Heart right ventricle (tissue), 16 donors: ENCODE data around the gene MAP3K20. TPM values are rescaled to one million over a fixed set of nuclear protein-coding genes. Genes with fewer than 3 reads are reported as not detected.
"Not testable (repeated sequence)": the region's sequence is repeated elsewhere in the genome, so short reads cannot be mapped to it uniquely, and the experiment has no call there.

ENCODE experiments used
- ATAC-seq, 8 donors: fragments of 200-7000 bp; cut with Tn5 transposase; one replicate each; pipeline ENCODE4 v1.9.1; 2020; ENCODE audit warnings: mild to moderate bottlenecking in 8 of 8, moderate library complexity in 8 of 8, moderate number of reproducible peaks in 1 of 8
- DNase-seq, 2 donors: peaks; one replicate each; pipeline ENCODE4 v3.0.0-alpha.2; 2020
- H3K27ac ChIP-seq, 10 donors: fragments of 200-600 bp; sonication (generic) in 2 of 10; one replicate each; pipeline versions ENCODE4 v1.5.0 to v1.8.0; 2020 to 2022; ENCODE audit warnings: mild to moderate bottlenecking in 3 of 10
- H3K27me3 ChIP-seq, 7 donors: fragments of 200-600 bp; one replicate each; pipeline ENCODE4 v1.8.0; 2021 to 2022; ENCODE audit warnings: mild to moderate bottlenecking in 2 of 7
- H3K36me3 ChIP-seq, 9 donors: fragments of 200-600 bp; sonication (generic) in 1 of 9; one replicate each; pipeline versions ENCODE4 v1.5.0 to v1.8.0; 2020 to 2022; ENCODE audit warnings: mild to moderate bottlenecking in 2 of 9
- H3K4me1 ChIP-seq, 9 donors: fragments of 200-600 bp; sonication (generic) in 1 of 9; one replicate each; pipeline versions ENCODE4 v1.5.0 to v1.8.0; 2020 to 2022; ENCODE audit warnings: mild to moderate bottlenecking in 4 of 9
- H3K4me3 ChIP-seq, 10 donors: fragments of 200-600 bp; sonication (generic) in 2 of 10; one replicate each; pipeline versions ENCODE4 v1.5.0 to v1.8.0; 2020 to 2022; ENCODE audit warnings: mild to moderate bottlenecking in 7 of 10, moderate library complexity in 2 of 10
- H3K9me3 ChIP-seq, 11 donors: fragments of 200-600 bp in 10 of 11; sonication (generic) in 2 of 11; one replicate each; pipeline versions ENCODE4 v1.5.0 to v1.8.0; 2013 to 2022; ENCODE audit warnings: mild to moderate bottlenecking in 2 of 11, control low read depth in 1 of 11, moderate library complexity in 1 of 11
- WGBS, 2 donors: extraction: QIAGEN DNeasy Blood & Tissue Kit; methylation state at CpG; one replicate each; pipeline ENCODE4 v1.1.7; 2013; ENCODE audit warnings: inconsistent platforms in 1 of 2; 5-methylcytosine and 5-hydroxymethylcytosine counted together
- intact Hi-C, 10 donors: fragments of 100-400 bp; cut with DNase I; formaldehyde crosslinking; loops; one replicate each; pipeline versions ENCODE4 v1.11.1 to v1.14.2; 2022
- polyA plus RNA-seq, 2 donors: library from polyadenylated mRNA; stranded (reverse); fragments of 200-250 nt; gene quantifications; one replicate each; pipeline ENCODE4 v1.2.3, GENCODE V29; 2013
- total RNA-seq, 10 donors: library from RNA; stranded (reverse); fragmentation: NEBNext Ultra II Directional in 3 of 10; extraction: Animal tissue kit (Norgen Biotek cat#: 25700) in 3 of 10; gene quantifications; one replicate each; pipeline versions ENCODE4 v1.2.1 to v1.2.4, GENCODE V29; 2021 to 2023
- TF ChIP-seq, protein P1 (sequence below), 9 donors: fragments of 200-600 bp; sonication (generic) in 2 of 9; IDR thresholded peaks; one replicate each; pipeline versions ENCODE4 v1.5.0 to v1.8.0; 2021 to 2022; ENCODE audit warnings: antibody characterized with exemption in 9 of 9, mild to moderate bottlenecking in 5 of 9, moderate library complexity in 1 of 9
- donor health status: Arrhythmogenic right ventricular cardiomyopathy.
- donor health status: ischemic (EF 13 %, LVEDD 7.1; RV severe dilation, severe dysfunction).
- donor health status: healthy with polysubstance abuse.
- donor health status: DM: no; HTN: yes; CAD: no.
- donor health status: DM: no; HTN: no; CAD: no.
- donor health status: ischemic (EF 25% LVEDD 6.9; RV normal size, moderate dysfunction).
- donor health status: ischemic (EF 25% LVEDD 5.7; RV mildly dilated, moderate dysfunction).
- donor health status: healthy.
- donor health status: DM: yes; HTN: yes; CAD: no.
- donor health status: Ischemic cardiomyopathy.
- donor health status: ischemic (EF 35%, LVEDD 5.7; RV mildly dilated, moderate dysfunction).
- donor health status: nonischemic (EF 11% LVEDD 7.7; RV severe dilation, severe dysfunction).
- donor health status: DM: yes; HTN: yes; CAD: no.
- donor health status: PGD.
- donor health status: ischemic (EF 29% LVEDD 5.4; RV normal size, mild dysfunction).
- donor health status: nonischemic (EF 23%, LVEDD 6.1; RV moderate dilation, normal function).

The MAP3K20 gene
- total and polyA plus RNA-seq, 12 donors = 63.2 to 560 (median 420) TPM

DNA sequence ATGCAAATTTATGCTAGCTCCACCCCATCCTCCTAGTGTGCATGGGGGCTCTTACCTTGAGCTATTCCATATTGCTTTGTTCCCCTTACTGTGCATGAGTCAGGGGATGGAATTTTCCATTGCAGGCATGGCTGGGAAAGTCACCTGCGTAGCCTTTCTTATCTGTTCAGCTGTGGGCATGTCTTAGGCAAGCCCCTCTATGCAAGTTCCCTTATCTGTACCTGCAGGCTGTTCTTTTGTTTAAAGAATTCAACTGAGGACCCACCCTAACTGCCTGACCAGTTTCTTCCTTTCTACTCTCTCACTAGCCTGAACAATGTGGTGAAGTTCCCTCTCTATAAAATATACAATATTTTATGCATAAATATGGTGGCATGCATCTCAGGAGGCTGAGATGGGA, 224.8 kb downstream of the MAP3K20 start:
- Histone ChIP-seq H3K9me3 (peaks cover 0 to 38% (median 14%) of the 10 kb centered on the region in 11 donors), H3K36me3 (no peaks in the 10 kb centered on the region), H3K27ac (no peak overlapping the region), H3K4me3 (no peak overlapping the region), H3K4me1 (no peaks in the 10 kb centered on the region), H3K27me3 (no peaks in the 10 kb centered on the region)
- intact Hi-C loops = no loop called here
- 63 to 68% methylated on average over 1 of the region's 1 CpG for WGBS, 2 donors
- ATAC-seq = no peak
- TF ChIP-seq, protein P1, sequence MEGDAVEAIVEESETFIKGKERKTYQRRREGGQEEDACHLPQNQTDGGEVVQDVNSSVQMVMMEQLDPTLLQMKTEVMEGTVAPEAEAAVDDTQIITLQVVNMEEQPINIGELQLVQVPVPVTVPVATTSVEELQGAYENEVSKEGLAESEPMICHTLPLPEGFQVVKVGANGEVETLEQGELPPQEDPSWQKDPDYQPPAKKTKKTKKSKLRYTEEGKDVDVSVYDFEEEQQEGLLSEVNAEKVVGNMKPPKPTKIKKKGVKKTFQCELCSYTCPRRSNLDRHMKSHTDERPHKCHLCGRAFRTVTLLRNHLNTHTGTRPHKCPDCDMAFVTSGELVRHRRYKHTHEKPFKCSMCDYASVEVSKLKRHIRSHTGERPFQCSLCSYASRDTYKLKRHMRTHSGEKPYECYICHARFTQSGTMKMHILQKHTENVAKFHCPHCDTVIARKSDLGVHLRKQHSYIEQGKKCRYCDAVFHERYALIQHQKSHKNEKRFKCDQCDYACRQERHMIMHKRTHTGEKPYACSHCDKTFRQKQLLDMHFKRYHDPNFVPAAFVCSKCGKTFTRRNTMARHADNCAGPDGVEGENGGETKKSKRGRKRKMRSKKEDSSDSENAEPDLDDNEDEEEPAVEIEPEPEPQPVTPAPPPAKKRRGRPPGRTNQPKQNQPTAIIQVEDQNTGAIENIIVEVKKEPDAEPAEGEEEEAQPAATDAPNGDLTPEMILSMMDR (IDR thresholded peaks at IDR 0.05) = no peak
- DNase-seq = no peak

DNA sequence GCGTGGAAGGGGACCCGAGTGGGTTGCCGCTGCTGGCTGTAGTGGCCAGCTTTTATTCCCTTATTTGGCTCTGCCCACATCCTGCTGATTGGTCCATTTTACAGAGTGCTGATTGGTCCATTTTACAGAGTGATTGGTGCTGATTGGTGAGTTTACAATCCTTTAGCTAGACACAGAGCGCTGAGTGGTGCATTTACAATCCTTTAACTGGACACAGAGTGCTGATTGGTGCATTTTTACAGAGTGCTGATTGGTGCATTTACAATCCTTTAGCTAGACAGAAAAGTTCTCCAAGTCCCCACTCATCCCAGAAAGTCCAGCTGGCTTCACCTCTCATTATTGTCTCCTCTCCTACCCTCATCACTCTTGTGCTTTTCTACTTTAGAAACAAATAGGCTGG, 225.9 kb downstream of the MAP3K20 start:
- H3K27me3 ChIP-seq, ATAC-seq, H3K27ac ChIP-seq, H3K4me1 ChIP-seq, intact Hi-C loops, DNase-seq, H3K36me3 ChIP-seq, H3K4me3 ChIP-seq: not testable (repeated sequence)
- H3K9me3 ChIP-seq = peaks cover 0 to 38% (median 14%) of the 10 kb centered on the region in 11 donors
- 95 to 100% methylated on average over 4 of the region's 4 CpGs for WGBS, 2 donors

DNA sequence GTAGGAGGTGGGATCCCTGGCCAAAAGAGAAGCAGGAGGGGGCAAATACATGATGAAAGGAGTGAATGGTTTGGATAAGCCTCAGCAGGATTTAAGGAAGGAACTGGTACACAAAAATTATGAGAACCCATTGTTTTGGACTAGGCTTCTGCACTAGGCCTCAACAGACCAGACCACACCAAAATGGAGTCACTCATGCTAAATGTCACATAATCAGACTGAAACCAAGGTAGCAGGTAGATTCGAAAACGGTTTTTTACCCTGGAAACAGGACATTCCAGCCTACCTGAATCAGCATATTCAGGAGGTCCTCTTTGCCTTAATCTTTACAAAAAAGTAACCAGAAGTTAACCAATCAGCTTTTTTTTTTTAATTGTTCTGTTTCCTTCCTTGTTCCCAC, 229.7 kb downstream of the MAP3K20 start:
- Histone ChIP-seq H3K27me3 (no peaks in the 10 kb centered on the region), H3K4me1 (no peaks in the 10 kb centered on the region), H3K4me3 (no peak overlapping the region), H3K27ac (no peak overlapping the region), H3K36me3 (no peaks in the 10 kb centered on the region), H3K9me3 (peaks cover 0 to 14% (median 0%) of the 10 kb centered on the region in 11 donors)
- TF ChIP-seq, protein P1 (IDR thresholded peaks at IDR 0.05) = no peak
- ATAC-seq (no peak), DNase-seq (no peak)
- intact Hi-C loops = no loop called here
- 87 to 89% methylated on average over 2 of the region's 2 CpGs for WGBS, 2 donors

DNA sequence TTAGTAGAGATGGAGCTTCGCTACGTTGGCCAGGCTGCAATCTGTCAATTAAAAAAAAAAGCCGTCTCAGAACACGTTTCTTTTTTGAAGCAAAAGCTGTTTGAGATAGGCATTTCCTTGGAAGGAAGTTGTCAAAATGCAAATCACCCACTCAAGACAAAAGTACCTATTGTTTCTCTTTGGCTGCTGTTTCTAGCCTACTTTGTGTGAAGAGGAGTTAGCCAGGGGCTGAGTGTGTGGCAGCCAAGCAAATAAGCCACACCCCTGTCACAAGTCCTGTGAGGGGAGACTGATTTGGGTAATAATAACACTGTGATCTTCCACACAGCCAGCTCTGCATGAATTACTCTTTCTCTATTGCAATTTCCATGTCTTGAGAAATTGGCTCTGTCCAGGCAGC, 231.6 kb downstream of the MAP3K20 start:
- TF ChIP-seq, protein P1 (IDR thresholded peaks at IDR 0.05) = no peak
- Histone ChIP-seq H3K27ac (no peak overlapping the region), H3K36me3 (no peaks in the 10 kb centered on the region), H3K4me1 (no peaks in the 10 kb centered on the region), H3K27me3 (no peaks in the 10 kb centered on the region), H3K9me3 (peaks cover 0 to 9% (median 0%) of the 10 kb centered on the region in 11 donors), H3K4me3 (no peak overlapping the region)
- ATAC-seq (no peak), DNase-seq (no peak)
- intact Hi-C loops = no loop called here
- 36 to 43% methylated on average over 4 of the region's 4 CpGs for WGBS, 2 donors

DNA sequence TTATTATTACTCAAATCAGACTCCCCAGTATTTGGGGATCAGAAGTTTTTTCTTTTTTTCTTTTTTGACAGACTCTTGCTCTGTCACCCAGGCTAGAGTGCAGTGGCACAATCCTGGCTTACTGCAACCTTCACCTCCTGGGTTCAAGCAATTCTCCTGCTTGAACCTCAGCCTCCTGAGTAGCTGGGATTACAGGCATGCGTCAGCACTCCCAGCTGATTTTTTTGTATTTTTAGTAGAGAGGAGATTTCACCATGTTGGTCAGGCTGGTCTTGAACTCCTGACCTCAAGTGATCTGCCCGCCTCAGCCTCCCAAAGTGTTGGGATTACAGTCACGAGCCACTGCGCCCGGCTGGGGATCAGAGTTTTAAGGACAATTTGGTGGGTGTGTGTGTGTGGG, 233.7 kb downstream of the MAP3K20 start:
- H3K4me1 ChIP-seq, H3K9me3 ChIP-seq, H3K27ac ChIP-seq, H3K27me3 ChIP-seq, H3K36me3 ChIP-seq, ATAC-seq, H3K4me3 ChIP-seq, intact Hi-C loops, DNase-seq: not testable (repeated sequence)
- 68 to 70% methylated on average over 5 of the region's 5 CpGs for WGBS, 2 donors
